H9 (cell line): ENCODE data around the gene TIAL1. TPM values are rescaled to one million over a fixed set of nuclear protein-coding genes. Genes with fewer than 3 reads are reported as not detected.
A peak's percentile ranks its signal among the peaks of the same experiment; 100 is the strongest.

Experiments
- DNase-seq: peaks from one replicate; pipeline ENCODE4 v3.0.0-alpha.2; 2017
- H2AFZ ChIP-seq: one replicate; pipeline ENCODE4 v1.6.1; 2013; ENCODE audit warnings: mild to moderate bottlenecking, low read length, control low read depth, moderate library complexity
- H2AK5ac ChIP-seq: 2 replicates; pipeline ENCODE4 v1.6.1; 2013; ENCODE audit warnings: low read length, control low read depth, mixed read lengths; ENCODE audit not compliant: insufficient read length
- H2BK120ac ChIP-seq: one replicate; pipeline ENCODE4 v1.6.1; 2013; ENCODE audit warnings: low read depth, mild to moderate bottlenecking, low read length, control low read depth, inconsistent platforms; ENCODE audit not compliant: poor library complexity, severe bottlenecking
- H2BK12ac ChIP-seq: 2 replicates; pipeline ENCODE4 v1.6.1; 2013; ENCODE audit warnings: low read length, control low read depth, mixed read lengths, low read depth; ENCODE audit not compliant: insufficient read length
- H2BK15ac ChIP-seq: 2 replicates; pipeline ENCODE4 v1.6.1; 2013; ENCODE audit warnings: low read depth, low read length, control low read depth
- H2BK20ac ChIP-seq: one replicate; pipeline ENCODE4 v1.6.1; 2013; ENCODE audit warnings: low read depth, mild to moderate bottlenecking, low read length, control low read depth, inconsistent platforms; ENCODE audit not compliant: poor library complexity, severe bottlenecking
- H2BK5ac ChIP-seq: 2 replicates; pipeline ENCODE4 v1.6.1; 2013; ENCODE audit warnings: low read length, control low read depth, mixed read lengths; ENCODE audit not compliant: insufficient read length
- H3K14ac ChIP-seq: 2 replicates; pipeline ENCODE4 v1.6.1; 2013; ENCODE audit warnings: low read length, control low read depth; ENCODE audit not compliant: insufficient read depth
- H3K18ac ChIP-seq: 2 replicates; pipeline ENCODE4 v1.6.1; 2013; ENCODE audit warnings: low read depth, mild to moderate bottlenecking, mixed read lengths, low read length, control low read depth; ENCODE audit not compliant: insufficient read length
- H3K23ac ChIP-seq: 2 replicates; pipeline ENCODE4 v1.6.1; 2013; ENCODE audit warnings: low read length, control low read depth, mixed read lengths, low read depth; ENCODE audit not compliant: insufficient read length
- H3K23me2 ChIP-seq: 2 replicates; pipeline ENCODE4 v1.6.1; 2013; ENCODE audit warnings: low read depth, mild to moderate bottlenecking, mixed read lengths, low read length, control low read depth; ENCODE audit not compliant: insufficient read length, poor library complexity, severe bottlenecking
- H3K27ac ChIP-seq: 2 replicates; pipeline ENCODE4 v1.5.1; 2013; ENCODE audit warnings: low read length, control low read depth, mixed read lengths, low read depth; ENCODE audit not compliant: insufficient read length
- H3K27me3 ChIP-seq: 2 replicates; pipeline ENCODE4 v1.6.1; 2013; ENCODE audit warnings: low read length, control low read depth, inconsistent platforms; ENCODE audit not compliant: insufficient read depth
- H3K4ac ChIP-seq: 2 replicates; pipeline ENCODE4 v1.6.1; 2013; ENCODE audit warnings: low read depth, mild to moderate bottlenecking, control low read depth, inconsistent platforms, low read length, moderate library complexity
- H3K4me1 ChIP-seq: 2 replicates; pipeline ENCODE4 v1.6.1; 2013; ENCODE audit warnings: low read length, control low read depth, inconsistent platforms; ENCODE audit not compliant: insufficient read depth
- H3K4me2 ChIP-seq: 2 replicates; pipeline ENCODE4 v1.6.1; 2013; ENCODE audit warnings: low read length, control low read depth, mixed read lengths; ENCODE audit not compliant: insufficient read length, insufficient read depth
- H3K56ac ChIP-seq: 2 replicates; pipeline ENCODE4 v1.6.1; 2013; ENCODE audit warnings: low read depth, mild to moderate bottlenecking, mixed read lengths, low read length, control low read depth; ENCODE audit not compliant: insufficient read length
- H3K79me1 ChIP-seq: 2 replicates; pipeline ENCODE4 v1.6.1; 2013; ENCODE audit warnings: low read depth, mild to moderate bottlenecking, moderate library complexity, low read length, control low read depth, inconsistent platforms; ENCODE audit not compliant: insufficient read depth, poor library complexity, severe bottlenecking
- H3K79me2 ChIP-seq: 2 replicates; pipeline ENCODE4 v1.6.1; 2013; ENCODE audit warnings: low read length, control low read depth, inconsistent platforms; ENCODE audit not compliant: insufficient read depth
- H3K9ac ChIP-seq: 2 replicates; pipeline ENCODE4 v1.6.1; 2013; ENCODE audit warnings: low read length, control low read depth, mixed read lengths; ENCODE audit not compliant: insufficient read length; ENCODE audit errors: extremely low read depth
- H3K9me3 ChIP-seq: one replicate; pipeline ENCODE4 v1.6.1; 2013; ENCODE audit warnings: low read depth, low read length, inconsistent platforms; ENCODE audit not compliant: control insufficient read depth
- H3T11ph ChIP-seq: one replicate; pipeline ENCODE4 v1.6.1; 2013; ENCODE audit warnings: mild to moderate bottlenecking, low read length, control low read depth, inconsistent platforms
- H4K20me1 ChIP-seq: one replicate; pipeline ENCODE4 v1.6.1; 2013; ENCODE audit not compliant: control insufficient read depth, insufficient read length, insufficient read depth
- H4K5ac ChIP-seq: 2 replicates; pipeline ENCODE4 v1.6.1; 2013; ENCODE audit warnings: low read depth, mild to moderate bottlenecking, mixed read lengths, low read length, control low read depth; ENCODE audit not compliant: insufficient read length
- H4K8ac ChIP-seq: replicated peaks from 2 replicates; pipeline ENCODE4 v1.6.1; 2013; ENCODE audit warnings: low read length, control low read depth, mixed read lengths, low read depth; ENCODE audit not compliant: insufficient read length
- H4K91ac ChIP-seq: 2 replicates; pipeline ENCODE4 v1.6.1; 2013; ENCODE audit warnings: low read depth, mild to moderate bottlenecking, moderate library complexity, mixed read lengths, low read length, control low read depth; ENCODE audit not compliant: insufficient read length
- H3K27ac Mint-ChIP-seq, 3 experiments: 2 replicates in 2 of 3; 3 replicates in 1 of 3; pipeline ENCODE4 v1.8.0; 2020 to 2021; ENCODE audit warnings: mixed read lengths in 3 of 3, mild to moderate bottlenecking in 1 of 3, moderate library complexity in 1 of 3
- H3K27me3 Mint-ChIP-seq: 2 replicates; pipeline ENCODE4 v1.8.0; 2021; ENCODE audit warnings: low read depth, mild to moderate bottlenecking, moderate library complexity, mixed read lengths
- H3K36me3 Mint-ChIP-seq, 3 experiments: 2 replicates in 2 of 3; 3 replicates in 1 of 3; pipeline ENCODE4 v1.8.0; 2020 to 2021; ENCODE audit warnings: low read depth in 3 of 3, mixed read lengths in 3 of 3; ENCODE audit not compliant: insufficient read depth in 1 of 3
- H3K4me1 Mint-ChIP-seq, 2 experiments: 2 replicates each; pipeline ENCODE4 v1.8.0; 2020; ENCODE audit warnings: mixed read lengths in 2 of 2
- H3K4me3 Mint-ChIP-seq, 2 experiments: 2 replicates in 1 of 2; 3 replicates in 1 of 2; pipeline ENCODE4 v1.8.0; 2020 to 2021; ENCODE audit warnings: mild to moderate bottlenecking in 2 of 2, mixed read lengths in 2 of 2, moderate library complexity in 1 of 2
- H3K9me3 Mint-ChIP-seq, 2 experiments: 2 replicates in 1 of 2; 3 replicates in 1 of 2; pipeline ENCODE4 v1.8.0; 2020; ENCODE audit warnings: mild to moderate bottlenecking in 2 of 2, mixed read lengths in 2 of 2, moderate library complexity in 1 of 2
- WGBS: extraction: QIAGEN DNeasy Blood & Tissue Kit; methylation state at CpG from one replicate; pipeline ENCODE4 v1.1.7; 2013; ENCODE audit warnings: missing lambda C conversion rate, low lambda C conversion rate, mixed read lengths; ENCODE audit not compliant: insufficient read length; ENCODE audit errors: extremely low coverage; 5-methylcytosine and 5-hydroxymethylcytosine counted together
- total RNA-seq: library from RNA; stranded (reverse); gene quantifications from 2 replicates; pipeline ENCODE4 v1.2.1, GENCODE V29; 2021
- TF ChIP-seq, protein P1 (sequence below): fragments of 200-600 bp; sonication (generic); conservative IDR thresholded peaks from 3 replicates; pipeline ENCODE4 v1.8.0; 2021; ENCODE audit warnings: antibody characterized with exemption, mild to moderate bottlenecking

Gene TIAL1
- total RNA-seq, 1 experiment from 2014 or later: 146 TPM

GRCh38 chr10:119541046-119541445 lies 55.7 kb downstream of the TIAL1 start:
- Histone ChIP-seq H3K4me2 (no peak overlapping the region), H3K9ac (no peak overlapping the region)
- H3K4me3 Mint-ChIP-seq: peak overlapping the region; percentile 66 to 81; a peak in 4 of 5 replicates

More at GRCh38 chr10:119541046-119541445, 55.7 kb downstream of the TIAL1 start:
- Histone ChIP-seq H4K8ac (no peak overlapping the region), H3K27me3 (peaks cover 23% of the 10 kb centered on the region; the same call in 1 of the 2 replicates), H3K56ac (no peak overlapping the region), H2BK12ac (no peak overlapping the region), H3K23ac (no peak overlapping the region), H3K9me3 (no peaks in the 10 kb centered on the region), H3K79me1 (no peaks in the 10 kb centered on the region), H3K4ac (no peak overlapping the region), H4K91ac (no peak overlapping the region), H3K27ac (no peak overlapping the region), H4K20me1 (no peaks in the 10 kb centered on the region), H2BK15ac (no peak overlapping the region), H2AFZ (no peak overlapping the region), H3T11ph (no peak overlapping the region), H2BK120ac (no peak overlapping the region), H3K4me1 (peaks cover 3% of the 10 kb centered on the region; the same call in 1 of the 2 replicates), H3K23me2 (peaks cover 20% of the 10 kb centered on the region), H3K18ac (no peak overlapping the region), H2AK5ac (no peak overlapping the region), H3K79me2 (no peaks in the 10 kb centered on the region), H3K14ac (no peak overlapping the region), H2BK5ac (no peak overlapping the region), H2BK20ac (no peak overlapping the region), H4K5ac (no peak overlapping the region)
- Mint-ChIP-seq H3K4me1 (peaks cover 18 to 27% of the 10 kb centered on the region in 2 experiments), H3K36me3 (no peaks in the 10 kb centered on the region; a peak in 1 of 7 replicates), H3K27me3 (peaks cover 65% of the 10 kb centered on the region), H3K9me3 (no peaks in the 10 kb centered on the region; a peak in 2 of 5 replicates), H3K27ac (no peak overlapping the region)
- no peak for DNase-seq
- no CpG with 5 or more reads among the region's 6 CpGs for WGBS
- TF ChIP-seq, protein P1, sequence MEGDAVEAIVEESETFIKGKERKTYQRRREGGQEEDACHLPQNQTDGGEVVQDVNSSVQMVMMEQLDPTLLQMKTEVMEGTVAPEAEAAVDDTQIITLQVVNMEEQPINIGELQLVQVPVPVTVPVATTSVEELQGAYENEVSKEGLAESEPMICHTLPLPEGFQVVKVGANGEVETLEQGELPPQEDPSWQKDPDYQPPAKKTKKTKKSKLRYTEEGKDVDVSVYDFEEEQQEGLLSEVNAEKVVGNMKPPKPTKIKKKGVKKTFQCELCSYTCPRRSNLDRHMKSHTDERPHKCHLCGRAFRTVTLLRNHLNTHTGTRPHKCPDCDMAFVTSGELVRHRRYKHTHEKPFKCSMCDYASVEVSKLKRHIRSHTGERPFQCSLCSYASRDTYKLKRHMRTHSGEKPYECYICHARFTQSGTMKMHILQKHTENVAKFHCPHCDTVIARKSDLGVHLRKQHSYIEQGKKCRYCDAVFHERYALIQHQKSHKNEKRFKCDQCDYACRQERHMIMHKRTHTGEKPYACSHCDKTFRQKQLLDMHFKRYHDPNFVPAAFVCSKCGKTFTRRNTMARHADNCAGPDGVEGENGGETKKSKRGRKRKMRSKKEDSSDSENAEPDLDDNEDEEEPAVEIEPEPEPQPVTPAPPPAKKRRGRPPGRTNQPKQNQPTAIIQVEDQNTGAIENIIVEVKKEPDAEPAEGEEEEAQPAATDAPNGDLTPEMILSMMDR: no peak
